Body of pancreas (tissue), 4 donors: Measurements from ENCODE around the gene SLC17A9. TPM values are rescaled to one million over a fixed set of nuclear protein-coding genes. Genes with fewer than 3 reads are reported as not detected.
A peak's percentile ranks its signal among the peaks of the same experiment; 100 is the strongest.

ENCODE experiments used
- ATAC-seq: fragments of 150-250 bp; one replicate; pipeline ENCODE4 v1.9.1; 2016
- DNase-seq, 4 donors: peaks; one replicate each; pipeline ENCODE4 v3.0.0-alpha.2; 2019
- H3K27ac ChIP-seq, 4 donors: fragments of 200-600 bp; sonication (generic); 1 replicate in 3 of 4; 2 replicates in 1 of 4; pipeline versions ENCODE4 v1.5.1 to v1.6.1; 2016 to 2019; ENCODE audit warnings: mild to moderate bottlenecking in 1 of 4, mixed read lengths in 1 of 4, moderate library complexity in 1 of 4
- H3K27me3 ChIP-seq, 2 donors: fragments of 200-600 bp; sonication (generic); one replicate each; pipeline ENCODE4 v1.6.0; 2016; ENCODE audit warnings: mild to moderate bottlenecking in 1 of 2
- H3K36me3 ChIP-seq, 2 donors: fragments of 200-600 bp; sonication (generic); replicated peaks in 1 of 2; 2 replicates each; pipeline ENCODE4 v1.5.1; 2016; ENCODE audit warnings: low read depth in 2 of 2; ENCODE audit not compliant: insufficient read depth in 1 of 2
- H3K4me1 ChIP-seq: fragments of 200-600 bp; sonication (generic); one replicate; pipeline ENCODE4 v1.6.0; 2016
- H3K4me3 ChIP-seq, 2 donors: fragments of 200-600 bp; sonication (generic); 1 replicate in 1 of 2; 2 replicates in 1 of 2; pipeline ENCODE4 v1.5.1; 2016 to 2019
- H3K9me3 ChIP-seq, 3 donors: fragments of 200-600 bp; sonication (generic); 1 replicate in 2 of 3; 2 replicates in 1 of 3; pipeline ENCODE4 v1.5.1; 2016
- POLR2A ChIP-seq, 3 donors: fragments of 450-650 bp; IDR thresholded peaks; one replicate each; pipeline ENCODE4 v1.6.1; 2016; ENCODE audit warnings: antibody characterized with exemption in 3 of 3, mild to moderate bottlenecking in 2 of 3
- WGBS, 2 donors: methylation state at CpG; one replicate each; pipeline ENCODE4 v1.1.5; 2017; 5-methylcytosine and 5-hydroxymethylcytosine counted together
- intact Hi-C: fragments of 100-400 bp; cut with DNase I; formaldehyde crosslinking; loops from one replicate; pipeline ENCODE4 v1.15.1; 2023
- total RNA-seq, 2 donors: library from RNA; depleted of rRNA; stranded (reverse); fragments of >200 nt; gene quantifications; one replicate each; pipeline ENCODE4 v1.1.0, GENCODE V29; 2016
- TF ChIP-seq, protein P1 (sequence below), 7 experiments: fragments of 450-650 bp in 4 of 7; fragments of 200-600 bp in 3 of 7; sonication (generic) in 3 of 7; IDR thresholded peaks; one replicate each; pipeline ENCODE4 v1.5.1; 2016 to 2019; ENCODE audit warnings: antibody characterized with exemption in 7 of 7

Gene SLC17A9
- total RNA-seq, 2 donors from 2014 or later = 0.78 to 4.9 TPM

- 0 to 1% methylated on average over 23 to 75 of the region's 79 CpGs for WGBS, 2 donors
- ATAC-seq (peak; percentile 66), DNase-seq (peak; percentile 49 to 59 (median 54))
- no peaks in the 10 kb centered on the region for H3K9me3 ChIP-seq
- intact Hi-C loops = no loop called here
- TF ChIP-seq, protein P1, sequence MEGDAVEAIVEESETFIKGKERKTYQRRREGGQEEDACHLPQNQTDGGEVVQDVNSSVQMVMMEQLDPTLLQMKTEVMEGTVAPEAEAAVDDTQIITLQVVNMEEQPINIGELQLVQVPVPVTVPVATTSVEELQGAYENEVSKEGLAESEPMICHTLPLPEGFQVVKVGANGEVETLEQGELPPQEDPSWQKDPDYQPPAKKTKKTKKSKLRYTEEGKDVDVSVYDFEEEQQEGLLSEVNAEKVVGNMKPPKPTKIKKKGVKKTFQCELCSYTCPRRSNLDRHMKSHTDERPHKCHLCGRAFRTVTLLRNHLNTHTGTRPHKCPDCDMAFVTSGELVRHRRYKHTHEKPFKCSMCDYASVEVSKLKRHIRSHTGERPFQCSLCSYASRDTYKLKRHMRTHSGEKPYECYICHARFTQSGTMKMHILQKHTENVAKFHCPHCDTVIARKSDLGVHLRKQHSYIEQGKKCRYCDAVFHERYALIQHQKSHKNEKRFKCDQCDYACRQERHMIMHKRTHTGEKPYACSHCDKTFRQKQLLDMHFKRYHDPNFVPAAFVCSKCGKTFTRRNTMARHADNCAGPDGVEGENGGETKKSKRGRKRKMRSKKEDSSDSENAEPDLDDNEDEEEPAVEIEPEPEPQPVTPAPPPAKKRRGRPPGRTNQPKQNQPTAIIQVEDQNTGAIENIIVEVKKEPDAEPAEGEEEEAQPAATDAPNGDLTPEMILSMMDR (IDR thresholded peaks at IDR 0.05) = peak in 1 of 7 experiments; percentile 10
- TF ChIP-seq POLR2A (IDR thresholded peaks at IDR 0.05) = peak in 2 of 3 donors; percentile 20 to 22
- H3K27ac ChIP-seq = peak within 1 kb of the TSS; percentile 89 to 94 (median 92)
- H3K4me1 ChIP-seq = peaks cover 45% of the 10 kb centered on the region
- peak within 1 kb of the TSS; percentile 92 to 95 for H3K4me3 ChIP-seq
- H3K36me3 ChIP-seq = peaks cover 0 to 5% of the 10 kb centered on the region in 2 donors
- H3K27me3 ChIP-seq = no peaks in the 10 kb centered on the region
These were observed 14.2 kb upstream of the SLC17A9 start, which contains the start of gene GID8 for GRCh38 chr20:62938105-62938888. GID8 (plus strand) TSS chr20:62938147; CDS start chr20:62941503, 3,356 bp downstream.

DNA sequence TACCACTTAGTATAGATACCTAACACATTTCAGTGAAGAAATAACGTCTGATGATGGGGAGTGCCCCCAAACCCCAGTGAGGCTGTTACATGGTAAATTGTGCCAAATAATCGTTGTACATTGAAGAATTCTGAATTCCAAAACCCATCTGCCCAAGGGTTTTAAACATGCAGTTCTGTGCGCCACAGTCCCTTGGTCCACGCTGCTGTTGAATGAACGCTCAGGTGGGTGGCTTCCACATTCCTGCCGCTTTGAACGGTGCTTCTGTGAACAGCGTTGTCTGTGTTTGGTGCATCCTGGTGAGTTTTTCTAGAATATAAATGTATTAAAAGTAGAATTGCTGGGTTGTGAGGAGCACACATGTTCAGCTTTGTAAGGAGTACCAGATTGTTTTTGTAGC, 11.6 kb upstream of the SLC17A9 start:
- H3K27me3 ChIP-seq = no peaks in the 10 kb centered on the region
- ATAC-seq = no peak
- 85 to 88% methylated on average over 8 of the region's 8 CpGs for WGBS, 2 donors
- peaks cover 0 to 22% of the 10 kb centered on the region in 2 donors for H3K36me3 ChIP-seq
- no peak for DNase-seq
- intact Hi-C loops = no loop called here
- H3K9me3 ChIP-seq = no peaks in the 10 kb centered on the region
- H3K4me3 ChIP-seq = no peak overlapping the region
- H3K27ac ChIP-seq = no peak overlapping the region
- H3K4me1 ChIP-seq = peaks cover 21% of the 10 kb centered on the region
- TF ChIP-seq, protein P1 (IDR thresholded peaks at IDR 0.05) = no peak
- no peak for TF ChIP-seq POLR2A (IDR thresholded peaks at IDR 0.05)

DNA sequence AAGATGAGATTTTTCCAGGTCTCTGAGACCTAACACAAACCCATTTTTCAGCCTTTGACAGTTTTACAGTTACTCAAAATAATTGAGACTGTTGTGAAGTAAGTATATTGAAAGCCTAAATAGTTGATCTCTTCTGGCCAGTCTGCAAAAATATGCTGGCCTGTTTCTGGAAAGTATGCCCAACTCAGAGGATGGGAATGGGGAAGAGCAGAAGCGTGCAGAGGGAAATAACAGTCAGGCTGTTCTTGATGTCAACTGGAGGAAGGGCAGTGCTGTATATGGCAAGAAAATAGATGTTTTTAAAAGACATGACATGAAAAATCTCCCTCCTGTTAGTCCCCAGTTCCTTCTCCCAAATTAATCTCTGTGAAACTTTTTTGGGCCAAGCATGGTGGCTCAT, 10.7 kb upstream of the SLC17A9 start:
- ATAC-seq = no peak
- H3K36me3 ChIP-seq = peaks cover 0 to 25% of the 10 kb centered on the region in 2 donors
- peaks cover 15% of the 10 kb centered on the region for H3K4me1 ChIP-seq
- H3K4me3 ChIP-seq = no peak overlapping the region
- WGBS, 2 donors = 86 to 92% methylated on average over 1 of the region's 1 CpG
- intact Hi-C loops = no loop called here
- no peak for DNase-seq
- H3K9me3 ChIP-seq = no peaks in the 10 kb centered on the region
- H3K27me3 ChIP-seq = no peaks in the 10 kb centered on the region
- TF ChIP-seq POLR2A (IDR thresholded peaks at IDR 0.05) = no peak
- TF ChIP-seq, protein P1 (IDR thresholded peaks at IDR 0.05) = no peak
- H3K27ac ChIP-seq = no peak overlapping the region

DNA sequence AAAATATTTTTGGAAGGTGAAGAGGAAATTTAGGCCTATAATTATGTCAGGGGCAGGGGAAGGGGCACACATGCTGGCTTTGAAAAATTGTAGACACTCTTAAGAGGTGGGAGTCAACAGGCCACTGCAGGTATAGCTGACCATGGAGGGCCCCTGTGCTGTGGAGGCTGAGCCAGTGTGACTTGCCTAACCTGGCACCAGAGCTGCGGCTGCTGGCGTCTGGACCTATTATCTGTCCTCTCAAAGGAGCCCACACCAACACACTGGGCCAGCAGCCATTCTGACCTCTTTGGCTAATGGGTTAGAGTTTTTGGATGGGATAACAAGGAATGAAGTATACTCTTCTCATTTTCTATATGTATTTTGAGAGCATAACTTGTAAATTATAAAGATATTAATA, 10.1 kb upstream of the SLC17A9 start:
- Histone ChIP-seq H3K4me1 (peaks cover 19% of the 10 kb centered on the region), H3K27ac (no peak overlapping the region), H3K4me3 (no peak overlapping the region), H3K27me3 (no peaks in the 10 kb centered on the region), H3K9me3 (no peaks in the 10 kb centered on the region), H3K36me3 (peaks cover 0 to 25% of the 10 kb centered on the region in 2 donors)
- intact Hi-C loops = no loop called here
- TF ChIP-seq, protein P1 (IDR thresholded peaks at IDR 0.05) = no peak
- TF ChIP-seq POLR2A (IDR thresholded peaks at IDR 0.05) = no peak
- ATAC-seq = no peak
- 76 to 82% methylated on average over 2 of the region's 2 CpGs for WGBS, 2 donors
- DNase-seq = no peak
